HEK293T (cell line): Measurements from ENCODE around the gene CDK14.

Source experiments
- ARNT ChIP-seq: fragments of 450-650 bp; IDR thresholded peaks from 2 replicates; pipeline ENCODE4 v1.6.1; 2017; ENCODE audit warnings: mild to moderate bottlenecking
- SP1 ChIP-seq: fragments of 450-650 bp; IDR thresholded peaks from 2 replicates; pipeline ENCODE4 v1.6.1; 2017
- TF ChIP-seq, protein P1 (sequence below): fragments of 450-650 bp; IDR thresholded peaks from 2 replicates; pipeline ENCODE4 v1.6.1; 2016

GRCh38 chr7:91066627-91067026 lies 470.5 kb downstream of the CDK14 start:
- TF ChIP-seq SP1 (no peak), ARNT (no peak)
- TF ChIP-seq, protein P1, sequence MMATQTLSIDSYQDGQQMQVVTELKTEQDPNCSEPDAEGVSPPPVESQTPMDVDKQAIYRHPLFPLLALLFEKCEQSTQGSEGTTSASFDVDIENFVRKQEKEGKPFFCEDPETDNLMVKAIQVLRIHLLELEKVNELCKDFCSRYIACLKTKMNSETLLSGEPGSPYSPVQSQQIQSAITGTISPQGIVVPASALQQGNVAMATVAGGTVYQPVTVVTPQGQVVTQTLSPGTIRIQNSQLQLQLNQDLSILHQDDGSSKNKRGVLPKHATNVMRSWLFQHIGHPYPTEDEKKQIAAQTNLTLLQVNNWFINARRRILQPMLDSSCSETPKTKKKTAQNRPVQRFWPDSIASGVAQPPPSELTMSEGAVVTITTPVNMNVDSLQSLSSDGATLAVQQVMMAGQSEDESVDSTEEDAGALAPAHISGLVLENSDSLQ = no peak
